HG02759 (cell line): ENCODE data around the gene METTL9.
"Not testable (repeated sequence)": the region's sequence is repeated elsewhere in the genome, so short reads cannot be mapped to it uniquely, and the experiment has no call there.

Experiments used
- ATAC-seq: cut with Tn5 transposase; IDR thresholded peaks from one replicate; pipeline ENCODE4 v1.9.1; 2021; ENCODE audit warnings: mild to moderate bottlenecking, moderate library complexity; ENCODE audit not compliant: unreplicated experiment

METTL9 gene

DNA sequence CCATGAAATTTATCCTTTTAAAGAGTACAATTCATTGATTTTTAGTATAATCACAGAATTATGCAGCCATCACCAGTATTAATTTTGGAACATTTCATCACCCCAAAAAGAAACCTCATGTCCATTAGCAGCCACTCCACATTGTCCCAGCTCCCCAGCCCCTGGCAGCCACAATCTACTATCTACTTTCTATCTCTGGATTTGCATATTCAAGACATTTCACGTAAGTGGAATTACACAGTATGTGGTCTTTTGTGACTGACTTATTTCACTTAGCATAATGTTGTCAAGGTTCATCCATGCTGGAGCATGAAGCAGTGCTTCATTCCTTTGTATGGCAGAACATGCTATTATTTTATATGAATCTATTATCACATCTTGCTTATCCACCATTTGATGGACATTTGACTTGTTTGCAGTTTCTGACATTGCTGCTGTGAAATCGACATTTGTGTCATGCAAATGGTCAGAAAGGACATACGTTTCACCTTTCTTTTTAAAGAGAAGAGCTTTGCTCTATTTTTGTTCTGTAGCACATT lies 10.7 kb downstream of the METTL9 start:
- ATAC-seq, result no peak

DNA sequence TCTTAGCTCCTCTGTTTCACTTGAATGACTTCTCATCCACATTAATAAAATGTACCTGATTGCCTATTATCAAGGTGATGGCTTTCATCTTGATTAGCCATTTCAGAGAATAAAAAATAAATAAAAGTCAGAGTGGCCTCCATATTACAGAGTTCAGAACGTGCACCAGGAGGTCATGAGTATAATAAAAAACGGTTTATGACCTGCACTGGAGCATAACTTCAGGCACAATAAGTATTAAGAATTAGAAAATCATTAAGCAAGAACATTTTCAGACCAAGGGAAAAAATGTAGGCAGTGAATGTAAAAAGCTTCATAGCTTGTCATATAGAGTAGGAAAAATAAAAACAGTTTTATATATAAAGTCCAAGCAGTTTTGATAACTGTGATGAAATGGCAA lies 11.4 kb downstream of the METTL9 start:
- ATAC-seq, result no peak

DNA sequence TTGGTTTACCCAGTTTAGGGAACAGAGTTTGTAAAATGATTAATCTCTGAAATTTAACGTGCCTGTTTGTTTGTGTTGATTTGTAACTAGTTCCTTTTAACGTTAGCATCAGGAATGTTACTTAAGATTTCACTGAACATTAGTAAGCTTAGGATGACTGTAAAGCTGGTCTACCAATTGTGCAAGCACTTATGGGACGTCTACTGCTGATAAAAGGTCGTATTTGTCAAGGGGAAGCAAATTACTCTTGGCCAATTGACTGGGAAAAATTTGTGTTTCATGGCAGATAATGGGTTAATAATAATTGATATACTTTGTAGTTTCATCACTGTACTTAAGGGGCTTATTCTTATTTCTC lies 11.8 kb downstream of the METTL9 start:
- ATAC-seq, result no peak

DNA sequence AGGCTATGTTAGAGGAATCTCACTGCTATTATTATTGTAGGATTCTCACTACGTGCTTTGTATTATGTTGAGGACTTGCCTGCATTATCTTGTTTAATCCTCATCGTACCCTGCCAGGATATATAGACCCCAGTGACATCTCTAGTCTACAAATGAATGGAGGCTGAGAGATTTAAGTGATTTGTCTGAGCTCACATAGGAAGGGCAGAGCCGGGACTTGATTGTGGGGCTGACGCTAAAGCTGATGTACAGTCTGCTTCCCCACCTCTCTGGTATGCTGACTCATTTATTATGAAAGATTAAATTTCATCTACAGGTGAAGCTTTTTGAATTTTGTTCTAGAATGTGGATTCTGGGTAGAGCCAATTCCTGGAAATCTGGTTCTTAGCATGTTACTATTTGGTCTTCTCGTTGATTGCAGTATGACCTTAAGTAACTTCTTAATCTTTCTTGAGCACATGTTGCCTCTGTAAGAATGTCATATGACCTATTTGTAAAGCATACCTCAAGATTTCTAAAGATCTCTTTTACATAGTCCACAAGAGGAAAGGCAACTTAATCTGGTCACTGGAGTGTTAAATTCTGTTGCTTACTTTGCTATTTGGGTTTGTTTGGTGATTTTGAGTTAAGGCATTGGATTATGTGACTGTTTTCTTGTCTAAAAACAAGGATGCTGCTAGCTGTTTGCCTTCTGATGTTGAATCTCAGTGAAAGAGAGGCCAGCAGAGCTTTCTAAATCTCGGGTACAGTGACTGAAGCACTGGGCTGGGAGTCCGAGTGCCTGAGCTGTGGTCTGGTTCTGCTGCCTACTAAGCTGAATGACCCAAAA lies 12.4 kb downstream of the METTL9 start:
- ATAC-seq, result no peak

DNA sequence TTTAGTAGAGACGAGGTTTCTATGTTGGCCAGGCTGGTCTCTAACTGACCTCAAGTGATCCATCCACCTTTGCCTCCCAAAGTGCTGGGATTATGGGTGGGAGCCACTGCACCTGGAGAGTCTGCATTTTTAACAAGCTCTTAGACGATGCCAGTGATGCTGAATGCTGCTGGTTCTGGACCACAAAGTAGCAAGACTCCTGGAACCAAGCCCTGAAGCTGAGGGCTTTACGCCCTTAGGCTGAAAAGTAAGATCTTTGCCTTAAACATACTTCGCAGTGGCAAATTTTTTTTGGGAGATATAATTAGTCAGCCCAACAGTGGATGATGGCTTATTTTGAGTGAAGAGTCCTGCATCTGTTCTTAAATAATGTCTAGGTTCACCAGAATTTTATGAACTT lies 14.0 kb downstream of the METTL9 start:
- no peak for ATAC-seq

DNA sequence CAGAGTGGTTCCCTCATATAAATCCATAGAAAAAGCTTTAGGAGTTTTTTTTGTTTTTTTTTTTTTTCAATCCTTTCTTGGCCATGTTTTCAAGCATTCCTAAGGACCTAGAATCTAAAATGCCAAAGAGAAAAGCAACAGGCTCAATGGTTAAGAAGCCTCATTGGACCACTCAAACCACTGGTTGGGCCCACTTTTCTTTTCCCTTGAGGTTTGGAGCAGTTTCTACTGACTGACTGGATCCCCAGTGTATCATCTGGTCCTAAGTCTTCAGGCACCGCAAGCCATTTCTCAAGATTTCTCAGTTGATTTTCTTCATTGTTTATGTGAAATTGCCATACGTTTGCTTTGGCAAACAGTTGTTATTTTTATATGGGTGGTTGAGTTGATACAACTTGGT lies 14.4 kb downstream of the METTL9 start:
- ATAC-seq, result no peak

DNA sequence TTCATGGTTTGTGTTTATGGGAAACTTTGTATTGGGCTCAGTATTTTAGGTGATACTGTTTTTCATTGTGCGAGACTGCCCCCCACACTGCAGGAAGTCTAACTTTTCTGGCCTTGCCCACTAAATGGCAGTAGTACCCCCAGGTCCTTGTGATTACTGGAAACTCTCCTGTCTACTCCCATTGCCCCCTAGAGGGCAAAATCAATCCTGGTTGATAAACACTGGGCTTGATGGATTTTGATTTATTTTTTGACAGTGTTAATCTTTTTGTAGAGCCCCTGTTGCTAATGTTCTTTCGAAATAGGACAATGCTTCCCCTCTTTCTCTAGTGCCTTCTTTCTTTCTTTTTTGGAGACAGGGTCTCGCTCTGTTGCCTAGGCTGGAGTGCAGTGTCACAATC lies 15.5 kb downstream of the METTL9 start:
- no peak for ATAC-seq

DNA sequence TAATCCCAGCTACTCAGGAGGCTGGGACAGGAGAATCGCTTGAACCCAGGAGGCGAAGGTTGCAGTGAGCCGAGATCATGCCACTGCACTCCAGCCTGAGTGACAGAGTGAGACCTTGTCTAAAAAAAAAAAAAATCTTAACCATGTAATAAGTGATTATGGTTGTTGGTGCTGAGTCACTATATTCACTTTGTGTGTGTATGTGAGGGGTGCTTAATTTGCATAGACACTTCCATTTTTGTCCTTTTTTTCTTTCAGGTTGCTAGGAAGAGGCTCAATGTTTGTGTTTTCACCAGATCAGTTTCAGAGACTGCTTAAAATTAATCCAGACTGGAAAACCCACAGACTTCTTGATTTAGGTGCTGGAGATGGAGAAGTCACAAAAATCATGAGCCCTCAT lies 18.2 kb downstream of the METTL9 start:
- ATAC-seq, result no peak

DNA sequence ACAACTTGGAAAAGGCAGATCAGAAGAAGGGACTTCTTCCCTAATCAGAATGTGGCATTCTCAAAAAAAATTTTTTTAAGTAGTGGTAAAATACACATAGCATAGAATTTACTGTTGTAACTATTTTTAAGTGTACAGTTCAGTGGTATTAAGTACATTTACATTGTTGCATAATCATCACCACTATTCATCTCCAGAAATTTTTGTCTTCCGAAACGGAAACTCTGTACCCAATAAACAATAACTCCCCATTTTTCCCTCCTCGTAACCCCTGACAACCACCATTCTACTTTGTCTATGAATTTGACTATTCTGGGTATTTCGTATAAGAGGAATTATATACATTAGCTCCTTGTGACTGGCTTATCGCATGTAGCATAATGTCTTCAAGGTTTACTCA lies 18.9 kb downstream of the METTL9 start:
- no peak for ATAC-seq

DNA sequence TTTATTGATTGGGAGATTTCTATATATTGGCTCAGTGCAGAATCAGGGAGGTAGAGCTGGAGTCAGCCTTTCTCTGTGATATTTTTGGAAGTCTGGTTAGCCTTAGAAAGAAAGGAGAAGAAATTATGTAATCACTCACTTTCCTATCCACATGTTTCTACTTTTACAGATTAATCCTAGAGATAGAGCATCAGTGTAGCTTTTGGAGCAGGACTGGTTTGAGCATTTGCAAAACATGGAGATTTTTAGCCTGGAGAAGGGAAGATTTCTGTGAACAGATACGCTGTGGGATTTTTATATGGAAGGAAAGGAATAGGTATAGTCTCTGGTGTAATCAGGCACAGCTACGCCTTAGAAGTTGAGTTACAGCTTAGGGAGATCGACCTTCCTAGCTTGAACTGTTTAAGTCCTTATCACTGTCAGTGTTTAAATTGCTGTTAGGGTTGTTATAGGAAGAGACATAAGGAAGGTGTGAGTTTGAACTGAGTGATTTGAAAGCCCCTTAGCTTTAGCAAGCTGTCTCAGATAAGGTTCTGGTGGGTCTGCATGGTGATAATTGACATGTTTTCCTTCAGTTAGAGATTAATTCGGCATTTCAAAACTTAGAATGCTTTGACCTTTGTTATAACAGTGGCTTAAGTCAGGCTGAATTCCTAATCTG lies 20.5 kb downstream of the METTL9 start:
- ATAC-seq, result no peak

DNA sequence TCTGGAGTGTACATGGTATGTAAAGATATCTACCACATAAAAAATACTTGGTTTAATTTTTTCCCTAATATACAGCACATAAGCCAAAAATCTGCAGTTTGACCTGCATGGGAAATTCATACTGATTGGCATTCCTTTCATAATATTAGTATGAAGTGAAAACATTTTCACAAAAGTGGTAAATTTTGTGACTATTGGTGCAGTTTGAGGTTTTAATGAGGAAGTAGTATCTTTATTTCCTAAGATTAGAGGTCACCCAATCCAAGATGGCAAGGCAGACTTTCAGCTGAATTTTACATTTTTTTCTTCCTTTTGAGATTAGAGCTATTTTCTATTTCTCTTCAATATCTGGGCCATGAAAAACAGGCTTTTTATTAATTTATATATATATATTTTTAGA lies 21.2 kb downstream of the METTL9 start:
- no peak for ATAC-seq

DNA sequence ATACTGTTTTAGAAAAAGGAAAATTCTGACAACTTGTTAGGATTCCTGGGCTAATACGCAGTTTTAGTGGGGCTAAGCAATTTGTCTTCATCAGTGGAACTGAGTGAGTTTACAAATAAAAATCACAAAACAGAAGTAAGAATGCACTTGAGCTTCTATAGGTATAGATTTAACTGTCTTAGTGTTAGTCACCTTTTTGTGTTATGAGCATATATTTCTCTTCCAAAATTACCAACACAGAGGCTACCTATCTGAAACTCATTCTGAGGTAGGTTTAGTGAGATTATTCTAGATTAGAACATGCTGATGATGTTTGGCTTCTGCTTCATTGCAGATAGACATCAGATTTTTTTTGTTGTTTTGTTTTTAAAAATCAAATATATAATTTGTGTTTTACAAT lies 23.2 kb downstream of the METTL9 start:
- no peak for ATAC-seq

DNA sequence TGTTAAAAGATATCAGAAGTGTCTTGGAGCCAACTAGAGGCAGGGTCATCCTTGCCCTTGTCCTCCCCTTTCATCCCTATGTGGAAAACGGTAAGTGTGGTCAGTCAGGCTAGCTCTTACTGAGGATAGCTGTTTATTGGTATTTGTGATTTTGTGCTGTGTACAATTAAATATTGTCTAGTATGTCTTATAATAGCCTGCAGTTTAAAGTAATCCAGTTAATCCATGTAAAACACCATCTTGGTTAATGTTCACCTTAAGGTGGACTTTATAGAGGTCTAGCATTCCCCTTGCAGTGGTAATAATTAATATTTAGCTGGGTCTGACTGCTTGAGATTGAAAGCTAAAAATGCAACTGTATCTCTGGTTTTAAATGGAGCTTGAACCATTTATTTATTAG lies 25.6 kb downstream of the METTL9 start:
- ATAC-seq, result no peak

DNA sequence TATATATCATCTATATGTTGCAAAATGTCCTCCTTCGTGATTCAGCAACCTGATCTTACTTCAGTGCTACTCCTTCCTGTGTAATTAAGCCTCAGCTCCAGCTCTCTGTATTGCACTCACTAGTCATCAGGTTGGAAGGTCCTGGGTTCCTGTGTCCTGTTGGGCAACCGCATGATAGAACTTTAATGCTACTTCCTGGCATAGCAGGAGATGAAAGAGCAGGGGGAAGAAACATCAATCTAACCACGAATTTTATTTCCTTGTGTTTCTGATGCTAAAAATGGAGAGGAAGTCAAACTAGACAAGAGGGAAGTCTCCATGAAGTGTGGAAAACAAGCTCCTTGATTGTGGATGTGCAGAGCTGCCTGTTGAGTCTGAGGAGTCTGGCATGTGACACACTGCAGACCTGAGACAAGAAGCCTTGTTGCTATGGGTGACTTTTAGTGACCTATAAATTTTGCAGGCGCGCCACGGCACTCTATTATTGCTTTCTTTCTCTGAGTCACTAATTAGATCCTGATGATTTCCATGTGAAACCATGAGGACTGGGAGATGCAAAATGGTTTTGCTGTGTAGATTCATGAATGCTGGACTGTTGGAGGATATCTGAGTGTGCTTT lies 27.4 kb downstream of the METTL9 start:
- no peak for ATAC-seq

DNA sequence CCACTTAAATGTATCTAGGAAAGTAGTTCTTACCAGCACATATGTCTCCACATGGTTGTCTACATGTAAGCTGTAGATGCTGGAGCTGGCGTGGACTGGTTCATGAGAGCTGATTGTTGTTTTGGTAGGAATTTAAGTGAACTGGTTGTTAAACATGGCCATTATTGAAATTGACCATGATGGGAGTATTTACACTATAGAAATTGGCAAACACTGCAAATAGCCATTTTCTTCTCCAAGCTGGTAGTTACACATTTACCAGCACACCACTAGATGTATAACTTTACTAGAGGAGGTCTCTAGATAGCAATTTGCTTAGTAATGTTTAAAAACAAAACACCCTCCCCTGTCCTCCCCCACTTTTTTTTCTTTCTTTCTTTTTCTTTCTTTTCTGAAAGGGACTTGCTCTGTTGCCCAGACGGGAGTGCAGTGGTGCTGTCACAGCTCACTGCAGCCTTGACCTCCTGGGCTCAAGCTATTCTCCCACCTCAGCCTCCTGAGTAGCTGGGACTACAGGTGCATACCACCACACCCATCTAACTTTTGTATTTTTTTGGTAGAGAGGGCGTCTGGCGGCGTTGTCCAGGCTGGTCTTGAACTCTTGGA lies 28.8 kb downstream of the METTL9 start:
- ATAC-seq, result no peak

DNA sequence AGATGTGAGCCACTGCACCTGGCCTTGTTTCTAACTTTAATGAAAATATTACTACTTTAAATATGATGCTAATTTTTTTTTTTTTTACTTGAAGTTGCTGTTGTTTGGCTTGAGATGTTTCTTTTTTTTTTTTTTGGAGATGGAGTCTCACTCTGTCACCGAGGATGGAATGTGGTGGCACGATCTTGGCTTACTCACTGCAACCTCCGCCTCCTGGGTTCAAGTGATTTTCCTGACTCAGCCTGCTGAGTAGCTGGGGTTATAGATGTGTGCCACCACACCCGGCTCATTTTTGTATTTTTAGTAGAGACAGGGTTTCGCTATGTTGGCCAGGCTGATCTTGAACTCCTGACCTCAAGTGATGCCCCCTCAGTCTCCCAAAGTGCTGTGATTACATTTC lies 29.4 kb downstream of the METTL9 start:
- ATAC-seq, result no peak

DNA sequence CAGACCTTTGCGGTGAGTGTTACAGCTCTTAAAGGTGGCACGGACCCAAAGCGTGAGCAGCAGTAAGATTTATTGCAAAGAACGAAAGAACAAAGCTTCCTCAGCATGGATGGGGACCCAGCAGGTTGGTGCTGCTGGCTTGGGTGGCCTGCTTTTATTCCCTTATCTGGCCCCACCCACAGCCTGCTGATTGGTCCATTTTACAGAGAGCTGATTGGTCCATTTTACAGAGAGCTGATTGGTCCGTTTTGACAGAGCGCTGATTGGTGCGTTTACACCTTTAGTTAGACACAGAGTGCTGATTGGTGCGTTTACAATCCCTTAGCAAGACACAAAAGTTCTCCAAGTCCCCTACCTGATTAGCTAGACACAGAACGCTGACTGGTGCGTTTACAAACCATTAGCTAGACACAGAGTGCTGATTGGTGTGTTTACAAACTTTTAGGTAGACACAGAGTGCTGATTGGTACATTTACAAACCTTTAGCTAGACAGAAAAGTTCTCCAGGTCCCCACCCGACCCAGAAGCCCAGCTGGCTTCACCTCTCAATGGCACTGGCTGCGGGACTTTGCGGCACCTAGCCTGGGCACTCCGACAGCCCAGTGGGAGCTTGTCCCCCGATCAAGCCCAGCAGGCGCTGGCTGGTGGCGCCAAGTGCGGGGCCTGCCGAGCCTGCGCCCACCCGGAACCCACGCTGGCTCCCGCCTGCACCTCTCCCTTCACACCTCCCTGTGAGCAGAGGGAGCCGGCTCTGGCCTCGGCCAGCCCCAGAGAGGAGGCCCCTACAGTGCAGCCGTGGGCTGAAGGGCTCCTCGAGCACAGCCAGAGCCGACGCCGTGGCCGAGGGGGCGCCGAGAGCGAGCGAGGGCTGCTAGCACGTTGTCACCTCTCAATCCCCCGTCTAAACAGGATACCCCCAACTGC lies 30.5 kb downstream of the METTL9 start:
- not testable (repeated sequence) for ATAC-seq

DNA sequence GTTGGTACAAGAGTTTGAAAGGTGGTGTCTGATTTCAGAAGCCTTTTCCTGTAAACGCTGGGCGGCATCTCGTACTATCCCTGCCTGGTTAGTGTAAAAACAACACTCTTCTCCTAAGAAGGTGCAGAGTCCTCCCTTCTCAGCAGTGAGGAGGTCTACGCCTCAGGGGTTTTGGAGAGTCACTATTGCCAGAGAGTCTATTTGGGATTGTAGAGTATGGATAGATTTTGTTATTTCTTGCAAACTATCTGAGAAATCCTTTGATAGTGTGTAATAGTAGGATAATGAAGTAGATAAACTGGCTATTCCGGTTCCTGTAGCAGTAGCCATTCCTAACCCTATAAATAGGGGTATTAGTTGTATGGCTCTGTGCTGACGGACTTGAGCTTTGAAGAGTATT lies 31.5 kb downstream of the METTL9 start:
- not testable (repeated sequence) for ATAC-seq

DNA sequence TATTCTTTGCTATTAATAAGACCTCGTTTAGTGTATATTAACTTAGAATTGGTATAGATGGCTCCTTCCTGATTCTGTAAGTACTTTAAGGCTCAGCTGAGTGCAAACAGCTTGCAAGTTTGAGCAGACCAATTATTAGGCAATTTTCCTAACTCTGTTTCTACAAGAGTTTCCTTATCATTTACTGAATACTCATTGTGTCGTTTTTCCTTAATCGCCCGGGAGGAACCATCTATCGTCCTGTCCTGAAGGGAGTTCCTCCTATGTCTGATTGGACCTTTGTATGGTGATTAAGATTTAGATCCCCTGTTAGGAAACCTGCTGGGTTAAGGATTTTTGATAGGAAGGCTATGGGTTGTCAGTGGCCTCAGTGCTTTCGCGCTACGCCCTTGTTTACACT lies 32.0 kb downstream of the METTL9 start:
- not testable (repeated sequence) for ATAC-seq

DNA sequence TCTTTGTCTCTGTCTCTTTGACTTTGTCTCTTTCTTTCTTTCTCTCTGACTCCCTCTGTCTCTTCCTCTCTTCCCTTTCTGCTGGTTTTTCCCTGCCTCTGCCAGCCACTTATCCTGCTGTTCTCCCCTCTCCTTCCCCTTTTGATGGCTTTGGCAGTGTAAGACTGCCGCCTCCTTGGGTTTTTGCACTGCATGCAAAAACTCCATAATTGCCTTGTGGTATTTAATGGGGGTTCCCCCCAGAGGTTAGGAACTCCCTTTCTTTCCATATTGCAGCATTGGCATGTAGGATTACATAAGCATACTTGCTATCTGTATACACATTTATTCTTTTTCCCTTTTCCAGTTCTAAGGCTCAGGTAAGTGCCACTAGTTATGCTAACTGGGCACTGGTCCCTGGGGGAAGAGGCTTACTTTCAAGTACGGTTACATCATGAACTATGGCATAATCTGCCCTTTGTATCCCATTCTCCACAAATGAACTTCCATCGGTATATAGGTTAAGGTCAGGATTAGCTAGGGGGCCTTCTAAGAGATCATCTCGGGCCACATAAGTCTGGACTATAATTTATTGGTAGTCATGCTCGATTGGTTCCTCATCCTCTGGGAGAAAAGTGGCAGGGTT lies 32.7 kb downstream of the METTL9 start:
- ATAC-seq, result not testable (repeated sequence)
